Esophagus muscularis mucosa (tissue), 4 donors: ENCODE results near the gene LAMA3. TPM values are rescaled to one million over a fixed set of nuclear protein-coding genes. Genes with fewer than 3 reads are reported as not detected.

ENCODE experiments used
- DNase-seq: peaks from one replicate; pipeline ENCODE4 v3.0.0-alpha.2; 2017; ENCODE audit errors: extremely low spot score
- H3K27ac ChIP-seq, 4 donors: fragments of 200-600 bp; sonication (generic); replicated peaks in 1 of 4; 1 replicate in 3 of 4; 2 replicates in 1 of 4; pipeline ENCODE4 v1.5.1; 2016 to 2019; ENCODE audit warnings: mild to moderate bottlenecking in 1 of 4
- H3K27me3 ChIP-seq, 4 donors: fragments of 200-600 bp; sonication (generic); one replicate each; pipeline versions ENCODE4 v1.5.1 to v1.6.0; 2016 to 2019
- H3K36me3 ChIP-seq, 4 donors: fragments of 200-600 bp; sonication (generic); one replicate each; pipeline ENCODE4 v1.5.1; 2016 to 2019
- H3K4me1 ChIP-seq, 4 donors: fragments of 200-600 bp; sonication (generic); one replicate each; pipeline ENCODE4 v1.5.1; 2016 to 2019
- H3K4me3 ChIP-seq, 4 donors: fragments of 200-600 bp; sonication (generic); 1 replicate in 2 of 4; 2 replicates in 2 of 4; pipeline ENCODE4 v1.5.1; 2016 to 2019; ENCODE audit warnings: mild to moderate bottlenecking in 4 of 4, moderate library complexity in 1 of 4
- H3K9me3 ChIP-seq, 4 donors: fragments of 200-600 bp; sonication (generic); 1 replicate in 3 of 4; 2 replicates in 1 of 4; pipeline ENCODE4 v1.5.1; 2016 to 2019
- EP300 ChIP-seq: sonication (generic); formaldehyde crosslinking; IDR thresholded peaks from one replicate; pipeline ENCODE4 v1.6.1; 2017; ENCODE audit warnings: antibody characterized with exemption
- POLR2A ChIP-seq: fragments of 450-650 bp; IDR thresholded peaks from one replicate; pipeline ENCODE4 v1.6.1; 2017; ENCODE audit warnings: antibody characterized with exemption, moderate library complexity, mild to moderate bottlenecking, low read depth
- POLR2AphosphoS5 ChIP-seq, 2 donors: sonication (generic); formaldehyde crosslinking; IDR thresholded peaks; one replicate each; pipeline ENCODE4 v1.6.1; 2017; ENCODE audit warnings: antibody characterized with exemption in 2 of 2
- WGBS: methylation state at CpG from one replicate; pipeline ENCODE4 v1.1.5; 2018; 5-methylcytosine and 5-hydroxymethylcytosine counted together
- intact Hi-C: fragments of 100-400 bp; cut with DNase I; formaldehyde crosslinking; loops from one replicate; pipeline ENCODE4 v1.15.1; 2023
- total RNA-seq, 4 donors: library from RNA; depleted of rRNA; stranded (reverse); fragments of >200 nt; gene quantifications; one replicate each; pipeline versions ENCODE4 v1.1.0 to v1.2.1, GENCODE V29; 2016
- TF ChIP-seq, protein P1 (sequence below), 3 experiments: fragments of 200-600 bp in 2 of 3; fragments of 450-650 bp in 1 of 3; sonication (generic) in 2 of 3; IDR thresholded peaks; one replicate each; pipeline ENCODE4 v1.5.1; 2017 to 2019; ENCODE audit warnings: antibody characterized with exemption in 3 of 3, mild to moderate bottlenecking in 2 of 3, moderate library complexity in 1 of 3

Gene LAMA3
- total RNA-seq, 4 donors from 2014 or later, result 7.5 to 12.9 (median 11.7) TPM

- WGBS, result 71% methylated on average over 3 of the region's 3 CpGs
- Histone ChIP-seq H3K27me3 (no peaks in the 10 kb centered on the region), H3K9me3 (no peaks in the 10 kb centered on the region), H3K27ac (no peak overlapping the region), H3K36me3 (no peaks in the 10 kb centered on the region), H3K4me1 (peaks cover 0 to 5% (median 2%) of the 10 kb centered on the region in 4 donors), H3K4me3 (no peak overlapping the region)
- intact Hi-C loops, result no loop called here
- TF ChIP-seq POLR2AphosphoS5 (IDR thresholded peaks at IDR 0.05) (no peak), EP300 (no peak), POLR2A (no peak)
- TF ChIP-seq, protein P1, sequence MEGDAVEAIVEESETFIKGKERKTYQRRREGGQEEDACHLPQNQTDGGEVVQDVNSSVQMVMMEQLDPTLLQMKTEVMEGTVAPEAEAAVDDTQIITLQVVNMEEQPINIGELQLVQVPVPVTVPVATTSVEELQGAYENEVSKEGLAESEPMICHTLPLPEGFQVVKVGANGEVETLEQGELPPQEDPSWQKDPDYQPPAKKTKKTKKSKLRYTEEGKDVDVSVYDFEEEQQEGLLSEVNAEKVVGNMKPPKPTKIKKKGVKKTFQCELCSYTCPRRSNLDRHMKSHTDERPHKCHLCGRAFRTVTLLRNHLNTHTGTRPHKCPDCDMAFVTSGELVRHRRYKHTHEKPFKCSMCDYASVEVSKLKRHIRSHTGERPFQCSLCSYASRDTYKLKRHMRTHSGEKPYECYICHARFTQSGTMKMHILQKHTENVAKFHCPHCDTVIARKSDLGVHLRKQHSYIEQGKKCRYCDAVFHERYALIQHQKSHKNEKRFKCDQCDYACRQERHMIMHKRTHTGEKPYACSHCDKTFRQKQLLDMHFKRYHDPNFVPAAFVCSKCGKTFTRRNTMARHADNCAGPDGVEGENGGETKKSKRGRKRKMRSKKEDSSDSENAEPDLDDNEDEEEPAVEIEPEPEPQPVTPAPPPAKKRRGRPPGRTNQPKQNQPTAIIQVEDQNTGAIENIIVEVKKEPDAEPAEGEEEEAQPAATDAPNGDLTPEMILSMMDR (IDR thresholded peaks at IDR 0.05), result no peak
- DNase-seq, result no peak
These were observed 6.1 kb upstream of the LAMA3 start for GRCh38 chr18:23683155-23683554.

DNA sequence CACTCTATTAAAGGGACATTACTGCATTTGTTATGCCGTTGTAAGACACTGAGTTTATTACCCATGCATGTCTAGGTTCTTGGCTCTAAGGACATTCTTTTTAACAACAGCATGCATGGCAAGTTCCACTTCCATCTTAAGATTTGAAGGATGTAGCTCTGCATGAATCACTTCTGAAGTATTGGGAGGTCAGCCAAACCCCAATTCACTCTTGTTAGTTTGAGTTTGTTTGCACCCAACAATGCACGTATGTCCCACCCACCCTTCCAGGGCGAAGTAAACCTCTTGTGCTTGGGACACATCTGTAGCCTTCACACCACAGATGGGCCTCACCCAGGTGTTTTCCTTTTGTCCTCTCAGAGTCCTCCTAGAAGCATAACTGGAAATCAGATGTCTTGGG, 5.6 kb upstream of the LAMA3 start:
- Histone ChIP-seq H3K9me3 (no peaks in the 10 kb centered on the region), H3K27me3 (no peaks in the 10 kb centered on the region), H3K36me3 (no peaks in the 10 kb centered on the region), H3K27ac (no peak overlapping the region), H3K4me1 (peaks cover 0 to 7% (median 5%) of the 10 kb centered on the region in 4 donors), H3K4me3 (no peak overlapping the region)
- WGBS, result 60% methylated on average over 3 of the region's 3 CpGs
- TF ChIP-seq POLR2AphosphoS5 (IDR thresholded peaks at IDR 0.05), result no peak
- TF ChIP-seq, protein P1 (IDR thresholded peaks at IDR 0.05), result no peak
- no peak for TF ChIP-seq POLR2A
- no peak for TF ChIP-seq EP300
- intact Hi-C loops, result loop anchor here (2.0 kb wide), 1 partner anchor 19 kb away; no protein-coding TSS in a partner anchor
- no peak for DNase-seq

- Histone ChIP-seq H3K36me3 (no peaks in the 10 kb centered on the region), H3K27ac (no peak overlapping the region), H3K27me3 (peaks cover 0 to 6% (median 0%) of the 10 kb centered on the region in 4 donors), H3K4me1 (peaks cover under 1 to 17% (median 14%) of the 10 kb centered on the region in 4 donors), H3K9me3 (no peaks in the 10 kb centered on the region), H3K4me3 (no peak overlapping the region)
- TF ChIP-seq POLR2AphosphoS5 (IDR thresholded peaks at IDR 0.05), result no peak
- TF ChIP-seq, protein P1 (IDR thresholded peaks at IDR 0.05), result no peak
- no peak for TF ChIP-seq POLR2A
- TF ChIP-seq EP300, result no peak
- DNase-seq, result no peak
- WGBS, result 52% methylated on average over 5 of the region's 5 CpGs
- intact Hi-C loops, result loop anchor here (2.0 to 5.0 kb wide), 2 partner anchors 20 to 62 kb away; no protein-coding TSS in a partner anchor
These were observed 4.6 kb upstream of the LAMA3 start for GRCh38 chr18:23684515-23685197.

DNA sequence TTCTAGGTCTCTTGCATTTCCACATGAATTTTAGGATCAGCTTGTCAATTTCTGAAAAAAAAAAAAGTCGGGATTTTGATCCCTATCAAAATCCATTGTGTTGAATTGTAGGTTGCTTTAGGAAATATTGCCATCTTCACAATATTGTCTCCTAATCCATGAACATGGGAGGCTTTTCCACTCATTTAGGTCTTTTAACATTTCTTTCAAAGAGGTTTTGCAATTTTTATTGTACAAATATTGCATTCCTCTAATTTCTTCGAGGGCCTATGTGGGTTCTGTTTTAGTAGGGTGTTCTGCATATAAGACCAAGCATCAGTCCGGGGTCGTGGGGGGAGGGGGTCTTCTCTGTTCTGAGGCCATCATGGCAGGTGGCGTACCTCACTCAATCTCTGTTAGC, 725 bp upstream of the LAMA3 start:
- Histone ChIP-seq H3K27ac (peak overlapping the region in 2 of 4 donors; percentile 69 to 80), H3K9me3 (no peaks in the 10 kb centered on the region), H3K27me3 (peaks cover 0 to 11% (median 0%) of the 10 kb centered on the region in 4 donors), H3K36me3 (no peaks in the 10 kb centered on the region), H3K4me3 (peak overlapping the region; percentile 67 to 85 (median 72)), H3K4me1 (peaks cover 7 to 27% (median 24%) of the 10 kb centered on the region in 4 donors)
- 67% methylated on average over 5 of the region's 5 CpGs for WGBS
- DNase-seq, result no peak
- TF ChIP-seq POLR2AphosphoS5 (IDR thresholded peaks at IDR 0.05) (no peak), EP300 (no peak), POLR2A (no peak)
- TF ChIP-seq, protein P1 (IDR thresholded peaks at IDR 0.05), result no peak
- intact Hi-C loops, result loop anchor here (5.0 kb wide), 1 partner anchor 66 kb away; no protein-coding TSS in a partner anchor
